ENCODE results near the gene TFCP2L1. TPM values are rescaled to one million over a fixed set of nuclear protein-coding genes. Genes with fewer than 3 reads are reported as not detected.
"Not testable (repeated sequence)": the region's sequence is repeated elsewhere in the genome, so short reads cannot be mapped to it uniquely, and the experiment has no call there.

Gene TFCP2L1
- total RNA-seq, 1 donor from 2014 or later = 0.30 TPM

GRCh38 chr2:121236101-121236640, 48.8 kb downstream of the TFCP2L1 start:
- DNase-seq (ENCODE audit: missing footprints) = no peak
- intact Hi-C loops (cut with DNase I) = no loop called here
- no peak for ATAC-seq

GRCh38 chr2:121235542-121235941, 49.5 kb downstream of the TFCP2L1 start:
- intact Hi-C loops (cut with DNase I) = no loop called here
- DNase-seq (ENCODE audit: missing footprints) = no peak
- ATAC-seq = no peak

DNA sequence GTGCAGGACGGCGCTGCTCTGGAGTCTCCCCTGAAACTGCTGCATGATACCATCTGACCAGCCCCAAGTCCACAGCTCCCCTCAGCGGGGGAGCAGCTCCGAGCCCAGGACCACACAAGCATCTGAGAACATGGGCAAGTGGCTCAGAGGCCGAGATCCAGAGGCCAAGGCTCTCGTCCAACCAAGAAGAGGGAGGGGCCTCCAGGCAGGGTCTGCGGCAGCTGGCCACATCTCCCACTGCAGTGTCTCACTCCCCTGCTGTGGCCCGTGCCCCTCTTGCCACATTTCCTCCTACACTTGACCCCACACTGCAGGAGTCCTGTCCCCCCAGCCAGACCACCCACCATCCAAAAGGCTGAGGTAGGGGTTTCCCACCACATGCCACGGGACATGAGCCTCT, 50.2 kb downstream of the TFCP2L1 start:
- DNase-seq (ENCODE audit: missing footprints) (no peak), ATAC-seq (no peak)
- intact Hi-C loops (cut with DNase I) = no loop called here

DNA sequence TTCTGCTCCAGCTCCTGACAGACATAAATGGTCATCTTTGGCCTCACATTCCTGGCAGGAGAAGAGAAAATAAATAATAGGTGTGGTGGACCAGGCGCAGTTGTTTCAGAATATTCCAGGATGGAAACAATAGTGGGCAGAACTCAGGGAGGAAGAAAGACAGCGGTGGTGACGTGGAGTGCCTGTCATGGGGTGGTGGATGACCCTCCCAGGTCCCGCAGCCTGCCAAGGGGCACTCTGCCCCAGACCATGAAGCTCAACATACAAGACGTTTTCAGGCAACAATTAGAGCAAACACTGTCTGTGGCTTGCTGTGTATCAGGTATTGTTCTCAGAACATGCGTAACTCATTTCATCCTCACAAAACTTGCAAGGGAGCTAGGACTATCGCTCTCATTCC, 50.9 kb downstream of the TFCP2L1 start:
- intact Hi-C loops (cut with DNase I) = no loop called here
- DNase-seq (ENCODE audit: missing footprints) (no peak), ATAC-seq (no peak)

GRCh38 chr2:121233486-121234110, 51.4 kb downstream of the TFCP2L1 start:
- no peak for DNase-seq (ENCODE audit: missing footprints)
- no peak for ATAC-seq
- intact Hi-C loops (cut with DNase I) = no loop called here

DNA sequence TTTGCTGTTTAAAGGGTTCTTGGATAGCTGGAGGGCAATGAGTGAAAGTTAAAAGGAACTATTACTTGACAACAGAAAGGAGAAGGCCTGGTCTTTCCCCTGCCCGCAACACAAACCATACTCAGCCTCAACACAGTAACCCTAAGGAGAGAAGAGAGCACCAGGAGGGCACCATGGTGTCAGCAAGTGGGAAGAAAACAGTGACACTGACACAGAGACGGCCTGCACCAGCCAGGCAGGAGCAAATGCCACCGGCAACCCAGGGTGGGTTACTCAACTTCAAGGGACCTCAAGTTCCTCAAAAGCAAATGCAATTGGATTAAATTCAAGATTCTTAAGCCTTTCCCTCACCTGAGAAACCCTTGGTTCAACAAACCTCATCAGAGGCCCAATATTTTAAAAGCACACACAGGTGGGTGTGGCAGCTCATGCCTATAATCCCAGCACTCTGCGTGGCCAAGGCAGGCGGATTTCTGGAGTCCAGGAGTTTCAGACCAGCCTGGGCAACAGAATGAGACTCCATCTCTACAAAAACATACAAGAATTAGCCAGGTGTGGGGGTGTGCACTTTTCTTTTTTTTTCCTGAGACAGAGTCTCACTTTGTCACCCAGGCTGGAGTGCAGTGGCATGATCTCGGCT, 52.3 kb downstream of the TFCP2L1 start:
- no peak for ATAC-seq
- DNase-seq (ENCODE audit: missing footprints) = no peak
- intact Hi-C loops (cut with DNase I) = no loop called here

- DNase-seq (ENCODE audit: missing footprints) = no peak
- intact Hi-C loops (cut with DNase I) = no loop called here
- no peak for ATAC-seq
These were observed 53.5 kb downstream of the TFCP2L1 start for GRCh38 chr2:121231385-121232000.

DNA sequence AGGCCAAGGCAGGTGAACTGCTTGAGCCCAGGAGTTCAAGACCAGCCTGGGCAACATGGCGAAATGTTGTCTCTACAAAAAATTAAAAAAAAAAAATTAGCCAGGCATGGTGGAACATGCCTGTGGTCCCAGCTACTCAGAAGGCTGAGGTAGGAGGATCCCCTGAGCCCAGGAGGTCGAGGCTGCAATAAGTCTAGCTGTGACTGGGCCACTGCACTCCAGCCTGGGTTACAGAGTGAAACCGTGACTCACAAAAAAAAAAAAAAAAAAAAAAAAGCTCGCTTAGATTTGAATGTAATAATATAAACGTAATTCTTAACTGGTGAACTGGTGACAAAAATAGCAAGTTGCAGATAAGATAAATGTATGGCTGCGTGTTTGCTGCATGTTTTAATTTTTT, 56.5 kb downstream of the TFCP2L1 start:
- no peak for ATAC-seq
- intact Hi-C loops (cut with DNase I) = no loop called here
- DNase-seq (ENCODE audit: missing footprints) = no peak

DNA sequence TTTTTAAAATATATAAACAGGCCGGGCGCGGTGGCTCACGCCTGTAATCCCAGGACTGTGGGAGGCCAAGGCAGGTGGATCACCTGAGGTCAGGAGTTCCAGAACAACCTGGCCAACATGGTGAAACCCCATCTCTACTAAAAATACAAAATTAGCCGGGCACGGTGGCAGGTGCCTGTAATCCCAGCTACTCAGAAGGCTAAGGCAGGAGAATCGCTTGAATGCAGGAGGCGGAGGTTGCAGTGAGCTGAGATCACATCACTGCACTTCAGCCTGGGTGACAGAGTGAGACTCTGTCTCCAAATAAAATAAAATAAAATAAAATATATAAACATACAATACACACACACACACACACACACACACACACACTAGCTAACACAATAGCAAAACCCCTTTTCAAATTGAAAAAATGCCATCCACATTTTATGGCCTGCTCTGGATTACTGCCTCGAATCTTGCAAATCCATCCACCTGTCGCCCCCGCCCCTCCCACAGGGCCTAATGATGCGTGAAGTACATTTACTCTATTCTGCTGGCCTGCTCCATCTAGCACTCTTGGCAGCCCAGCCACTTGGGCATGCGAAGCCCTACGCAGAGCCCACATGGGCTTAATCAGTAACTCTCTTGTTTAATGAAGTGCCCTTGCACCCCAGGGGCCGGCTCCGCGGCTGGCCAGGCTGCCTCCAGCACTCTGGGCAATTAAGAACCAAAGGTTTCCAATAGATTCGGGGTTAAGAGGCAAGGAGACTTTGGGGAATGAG, 57.4 kb downstream of the TFCP2L1 start:
- intact Hi-C loops (cut with DNase I) = not testable (repeated sequence)

DNA sequence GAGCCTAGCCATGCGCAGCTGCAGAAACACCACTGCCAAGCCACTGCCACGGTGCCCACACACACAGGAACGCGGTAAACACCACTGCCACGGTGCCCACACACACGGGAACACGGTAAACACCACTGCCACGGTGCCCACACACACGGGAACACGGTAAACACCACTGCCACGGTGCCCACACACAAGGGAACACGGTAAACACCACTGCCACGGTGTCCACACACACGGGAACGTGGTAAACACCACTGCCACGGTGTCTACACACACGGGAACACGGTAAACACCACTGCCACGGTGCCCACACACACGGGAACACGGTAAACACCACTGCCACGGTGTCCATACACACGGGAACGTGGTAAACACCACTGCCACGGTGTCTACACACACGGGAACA, 59.3 kb downstream of the TFCP2L1 start:
- DNase-seq (ENCODE audit: missing footprints); intact Hi-C loops (cut with DNase I); ATAC-seq: not testable (repeated sequence)

More for the DNA sequence above, 57.4 kb downstream of the TFCP2L1 start:
- DNase-seq (ENCODE audit: missing footprints); ATAC-seq: not testable (repeated sequence)

DNA sequence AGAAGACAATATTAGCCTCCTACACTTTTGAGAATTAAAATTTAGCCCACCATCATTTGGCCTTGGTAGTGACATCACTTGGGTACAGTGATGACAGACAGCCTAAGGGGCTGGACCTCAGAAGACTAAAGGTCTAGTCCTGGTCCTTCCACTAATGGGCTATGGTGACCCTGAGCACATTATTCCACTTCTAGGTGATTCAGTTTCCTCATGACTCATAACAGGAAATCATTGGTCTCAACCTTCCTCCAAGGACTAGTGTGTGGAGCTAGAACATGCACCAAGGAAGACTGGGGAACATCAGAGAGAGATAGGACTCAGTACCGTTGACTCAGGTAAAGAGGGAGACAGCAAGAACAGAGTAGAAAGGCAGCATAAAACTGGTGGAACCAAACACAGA, 64.0 kb downstream of the TFCP2L1 start:
- no peak for ATAC-seq
- intact Hi-C loops (cut with DNase I) = no loop called here
- DNase-seq (ENCODE audit: missing footprints) = no peak

GRCh38 chr2:121219866-121220265, 65.1 kb downstream of the TFCP2L1 start:
- ATAC-seq (no peak), DNase-seq (ENCODE audit: missing footprints) (no peak)
- intact Hi-C loops (cut with DNase I) = no loop called here

GRCh38 chr2:121218386-121218938, 66.5 kb downstream of the TFCP2L1 start:
- intact Hi-C loops (cut with DNase I) = no loop called here
- no peak for ATAC-seq
- no peak for DNase-seq (ENCODE audit: missing footprints)

- DNase-seq (ENCODE audit: missing footprints) (no peak), ATAC-seq (no peak)
- intact Hi-C loops (cut with DNase I) = no loop called here
These were observed 67.4 kb downstream of the TFCP2L1 start for GRCh38 chr2:121217627-121218026.

GRCh38 chr2:121214296-121214695, 70.7 kb downstream of the TFCP2L1 start:
- intact Hi-C loops (cut with DNase I) = no loop called here
- no peak for DNase-seq (ENCODE audit: missing footprints)
- ATAC-seq = no peak

- no peak for DNase-seq (ENCODE audit: missing footprints)
- ATAC-seq = no peak
- intact Hi-C loops (cut with DNase I) = no loop called here
These were observed 71.6 kb downstream of the TFCP2L1 start for GRCh38 chr2:121213386-121213785.

DNA sequence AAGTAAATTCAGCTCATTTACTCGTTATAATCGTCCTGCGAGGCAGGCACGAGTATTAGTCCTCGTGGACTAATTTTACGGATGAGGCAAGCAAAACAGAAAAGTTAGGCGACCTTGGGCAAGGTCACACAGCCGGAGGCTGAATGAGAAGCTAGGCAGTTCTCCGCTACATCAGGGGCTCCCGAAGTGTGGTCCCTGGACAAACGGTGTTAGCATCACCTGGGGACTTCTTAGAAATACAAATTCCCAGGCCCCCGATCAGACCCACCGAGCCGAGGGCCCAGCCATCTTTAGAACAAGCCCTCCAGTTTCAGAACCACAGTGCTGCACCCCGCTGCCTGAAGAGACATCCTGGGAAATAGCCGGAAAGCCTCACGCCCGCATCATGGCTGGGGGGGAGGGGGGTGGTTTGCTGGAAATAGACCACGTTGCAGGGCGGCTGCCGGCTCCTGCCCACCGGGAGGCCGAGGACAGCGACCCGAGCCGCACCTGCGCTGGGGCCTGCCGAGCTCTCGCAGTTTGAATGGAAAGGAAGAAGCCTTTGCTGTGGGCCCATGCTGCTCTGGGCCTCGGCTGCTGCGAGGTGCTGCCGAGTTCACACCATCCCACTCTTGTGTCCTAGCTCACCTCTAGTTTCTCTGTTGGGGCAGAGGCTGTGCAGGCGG, 72.2 kb downstream of the TFCP2L1 start:
- ATAC-seq (no peak), DNase-seq (ENCODE audit: missing footprints) (no peak)
- intact Hi-C loops (cut with DNase I) = no loop called here

DNA sequence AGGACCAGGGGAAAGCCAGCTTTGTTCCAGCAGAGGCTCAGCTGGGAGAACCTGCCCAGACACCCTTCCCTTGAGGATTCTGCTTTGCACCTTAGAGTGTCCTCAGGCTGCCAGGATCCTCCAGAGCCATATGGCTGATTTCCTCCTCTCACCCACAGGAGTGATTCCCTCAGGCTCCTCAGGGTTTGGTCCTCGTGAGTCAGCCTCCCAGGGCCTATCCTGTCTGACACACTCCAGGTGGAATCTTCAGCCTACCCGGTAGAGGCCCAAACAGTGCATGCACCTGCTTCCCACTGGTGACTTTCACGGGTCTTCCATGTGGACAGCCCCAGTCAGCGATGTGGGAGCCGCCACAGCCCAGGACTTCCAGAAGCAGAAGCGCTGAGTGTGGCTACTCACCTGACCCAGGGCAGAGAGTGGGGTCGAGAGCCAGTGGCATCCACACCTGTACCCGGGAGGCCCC, 73.3 kb downstream of the TFCP2L1 start:
- ATAC-seq (no peak), DNase-seq (ENCODE audit: missing footprints) (no peak)
- intact Hi-C loops (cut with DNase I) = no loop called here
